Glutamatergic neuron (in vitro differentiated cells): ENCODE results near the gene TACC3. TPM values are rescaled to one million over a fixed set of nuclear protein-coding genes. Genes with fewer than 3 reads are reported as not detected.

Source experiments
- DNase-seq: peaks from one replicate; pipeline ENCODE4 v3.0.0; 2022
- H3K27ac Mint-ChIP-seq: one replicate; pipeline ENCODE4 v1.8.0; 2020; ENCODE audit warnings: mild to moderate bottlenecking, mixed read lengths, inconsistent platforms; ENCODE audit not compliant: unreplicated experiment
- H3K27me3 Mint-ChIP-seq: one replicate; pipeline ENCODE4 v1.8.0; 2020; ENCODE audit warnings: mild to moderate bottlenecking, moderate library complexity, mixed read lengths, inconsistent platforms; ENCODE audit not compliant: unreplicated experiment
- H3K36me3 Mint-ChIP-seq: one replicate; pipeline ENCODE4 v1.8.0; 2020; ENCODE audit warnings: mild to moderate bottlenecking, mixed read lengths, inconsistent platforms; ENCODE audit not compliant: unreplicated experiment
- H3K4me1 Mint-ChIP-seq: one replicate; pipeline ENCODE4 v1.8.0; 2020; ENCODE audit warnings: mild to moderate bottlenecking, low read depth, mixed read lengths, inconsistent platforms; ENCODE audit not compliant: unreplicated experiment
- H3K4me3 Mint-ChIP-seq: one replicate; pipeline ENCODE4 v1.8.0; 2020; ENCODE audit warnings: mild to moderate bottlenecking, mixed read lengths, inconsistent platforms; ENCODE audit not compliant: unreplicated experiment
- H3K9me3 Mint-ChIP-seq: one replicate; pipeline ENCODE4 v1.8.0; 2020; ENCODE audit warnings: mild to moderate bottlenecking, moderate library complexity, mixed read lengths, inconsistent platforms; ENCODE audit not compliant: unreplicated experiment
- total RNA-seq: library from RNA; stranded (reverse); fragmentation: NEBNext Ultra II Directional; extraction: Animal tissue kit (Norgen Biotek cat#: 25700); gene quantifications from one replicate; pipeline ENCODE4 v1.2.1, GENCODE V29; 2021; ENCODE audit not compliant: unreplicated experiment
- TF ChIP-seq, protein P1 (sequence below): fragments of 200-600 bp; sonication (generic); IDR thresholded peaks from one replicate; pipeline ENCODE4 v1.5.0; 2021; ENCODE audit not compliant: partially characterized antibody, unreplicated experiment

Gene TACC3
- total RNA-seq, 1 donor from 2014 or later: 23.0 TPM

DNA sequence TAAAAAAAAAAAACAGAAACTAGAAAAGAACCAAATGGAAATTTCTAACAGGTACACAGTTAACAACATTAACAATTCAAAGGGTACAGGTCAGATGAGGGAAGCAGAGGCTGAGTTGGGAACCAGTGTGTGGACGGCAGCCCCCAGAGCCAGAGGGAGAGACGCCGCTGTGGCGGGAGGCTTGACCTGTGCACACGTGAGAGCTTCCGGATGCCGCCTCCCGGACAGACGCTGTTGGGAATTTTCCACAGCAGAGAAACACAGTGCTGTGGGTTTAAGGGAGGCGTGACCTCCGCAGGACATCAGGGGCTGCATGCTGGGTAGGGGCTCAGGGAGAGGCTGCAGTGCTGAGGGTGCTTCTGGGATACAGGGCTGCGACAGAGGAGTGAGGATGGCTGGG lies 22.2 kb downstream of the TACC3 start:
- no peak overlapping the region for H3K4me3 Mint-ChIP-seq
- peaks cover 5% of the 10 kb centered on the region for H3K36me3 Mint-ChIP-seq
- H3K9me3 Mint-ChIP-seq: peaks cover 9% of the 10 kb centered on the region
- DNase-seq: no peak
- peaks cover 3% of the 10 kb centered on the region for H3K27me3 Mint-ChIP-seq
- H3K27ac Mint-ChIP-seq: peak overlapping the region; percentile 4
- TF ChIP-seq, protein P1, sequence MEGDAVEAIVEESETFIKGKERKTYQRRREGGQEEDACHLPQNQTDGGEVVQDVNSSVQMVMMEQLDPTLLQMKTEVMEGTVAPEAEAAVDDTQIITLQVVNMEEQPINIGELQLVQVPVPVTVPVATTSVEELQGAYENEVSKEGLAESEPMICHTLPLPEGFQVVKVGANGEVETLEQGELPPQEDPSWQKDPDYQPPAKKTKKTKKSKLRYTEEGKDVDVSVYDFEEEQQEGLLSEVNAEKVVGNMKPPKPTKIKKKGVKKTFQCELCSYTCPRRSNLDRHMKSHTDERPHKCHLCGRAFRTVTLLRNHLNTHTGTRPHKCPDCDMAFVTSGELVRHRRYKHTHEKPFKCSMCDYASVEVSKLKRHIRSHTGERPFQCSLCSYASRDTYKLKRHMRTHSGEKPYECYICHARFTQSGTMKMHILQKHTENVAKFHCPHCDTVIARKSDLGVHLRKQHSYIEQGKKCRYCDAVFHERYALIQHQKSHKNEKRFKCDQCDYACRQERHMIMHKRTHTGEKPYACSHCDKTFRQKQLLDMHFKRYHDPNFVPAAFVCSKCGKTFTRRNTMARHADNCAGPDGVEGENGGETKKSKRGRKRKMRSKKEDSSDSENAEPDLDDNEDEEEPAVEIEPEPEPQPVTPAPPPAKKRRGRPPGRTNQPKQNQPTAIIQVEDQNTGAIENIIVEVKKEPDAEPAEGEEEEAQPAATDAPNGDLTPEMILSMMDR: no peak
- peaks cover 11% of the 10 kb centered on the region for H3K4me1 Mint-ChIP-seq

DNA sequence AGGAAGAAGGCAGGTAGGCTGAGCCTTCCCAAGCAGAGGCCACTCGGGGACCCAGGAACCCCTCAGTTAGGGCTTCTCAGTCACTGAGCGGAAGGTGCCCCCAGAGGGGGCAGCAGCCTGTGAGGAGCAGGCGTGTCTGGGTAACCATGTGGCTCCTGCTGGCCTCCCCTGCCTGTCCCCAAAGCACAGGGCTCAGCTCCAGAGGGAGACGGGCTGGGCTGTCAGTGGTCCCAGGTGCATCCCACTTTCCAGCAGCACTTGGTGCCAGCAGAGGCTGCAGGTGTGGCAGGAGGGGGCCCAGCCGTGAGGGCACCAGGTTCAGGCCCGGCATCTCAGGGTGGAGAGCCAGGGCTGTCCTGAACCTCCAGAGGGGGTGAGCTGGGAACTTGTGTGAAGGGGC lies 22.7 kb downstream of the TACC3 start:
- Mint-ChIP-seq H3K9me3 (peaks cover 5% of the 10 kb centered on the region), H3K4me1 (peaks cover 11% of the 10 kb centered on the region), H3K4me3 (no peak overlapping the region), H3K36me3 (peaks cover under 1% of the 10 kb centered on the region), H3K27ac (no peak overlapping the region), H3K27me3 (peaks cover 3% of the 10 kb centered on the region)
- TF ChIP-seq, protein P1: no peak
- DNase-seq: no peak

DNA sequence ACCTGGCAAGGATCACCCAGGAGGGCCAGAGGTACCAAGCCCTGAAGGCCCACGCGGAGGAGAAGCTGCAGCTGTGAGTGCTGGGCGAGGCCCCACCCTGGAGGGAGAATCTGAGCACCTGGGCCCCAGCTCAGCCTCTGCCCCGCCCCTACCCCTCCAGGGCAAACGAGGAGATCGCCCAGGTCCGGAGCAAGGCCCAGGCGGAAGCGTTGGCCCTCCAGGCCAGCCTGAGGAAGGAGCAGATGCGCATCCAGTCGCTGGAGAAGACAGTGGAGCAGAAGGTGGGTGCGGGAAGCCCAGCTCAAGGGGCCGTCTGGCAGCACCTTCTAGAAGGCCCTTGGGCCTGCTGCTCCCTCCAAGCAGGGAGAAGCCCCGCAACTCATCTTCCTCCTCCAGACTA lies 23.2 kb downstream of the TACC3 start:
- Mint-ChIP-seq H3K36me3 (no peaks in the 10 kb centered on the region), H3K27me3 (peaks cover 3% of the 10 kb centered on the region), H3K27ac (no peak overlapping the region), H3K9me3 (peaks cover 5% of the 10 kb centered on the region), H3K4me1 (peaks cover 11% of the 10 kb centered on the region), H3K4me3 (no peak overlapping the region)
- no peak for DNase-seq
- TF ChIP-seq, protein P1: no peak

DNA sequence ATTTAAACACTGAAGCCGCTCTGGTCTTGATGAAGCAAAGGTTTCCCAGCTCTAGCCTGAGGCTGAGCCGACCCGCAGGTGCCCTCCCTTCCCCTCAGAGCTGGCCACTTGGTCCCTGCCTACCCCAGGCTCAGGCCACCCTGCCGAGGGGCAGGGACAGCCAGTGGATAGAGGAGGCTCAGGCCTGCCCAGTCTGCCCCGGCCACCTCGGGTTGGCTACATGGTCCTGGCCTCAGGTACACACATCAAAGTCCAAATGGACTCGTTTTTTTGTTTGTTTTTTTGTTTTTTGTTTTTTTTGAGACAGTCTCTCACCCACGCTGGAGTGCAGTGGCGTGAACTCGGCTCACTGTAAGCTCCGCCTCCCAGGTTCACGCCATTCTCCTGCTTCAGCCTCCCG lies 23.8 kb downstream of the TACC3 start:
- H3K36me3 Mint-ChIP-seq: no peaks in the 10 kb centered on the region
- H3K27ac Mint-ChIP-seq: no peak overlapping the region
- H3K4me3 Mint-ChIP-seq: no peak overlapping the region
- peaks cover 5% of the 10 kb centered on the region for H3K9me3 Mint-ChIP-seq
- H3K27me3 Mint-ChIP-seq: peaks cover 3% of the 10 kb centered on the region
- TF ChIP-seq, protein P1: no peak
- peaks cover 11% of the 10 kb centered on the region for H3K4me1 Mint-ChIP-seq
- no peak for DNase-seq

DNA sequence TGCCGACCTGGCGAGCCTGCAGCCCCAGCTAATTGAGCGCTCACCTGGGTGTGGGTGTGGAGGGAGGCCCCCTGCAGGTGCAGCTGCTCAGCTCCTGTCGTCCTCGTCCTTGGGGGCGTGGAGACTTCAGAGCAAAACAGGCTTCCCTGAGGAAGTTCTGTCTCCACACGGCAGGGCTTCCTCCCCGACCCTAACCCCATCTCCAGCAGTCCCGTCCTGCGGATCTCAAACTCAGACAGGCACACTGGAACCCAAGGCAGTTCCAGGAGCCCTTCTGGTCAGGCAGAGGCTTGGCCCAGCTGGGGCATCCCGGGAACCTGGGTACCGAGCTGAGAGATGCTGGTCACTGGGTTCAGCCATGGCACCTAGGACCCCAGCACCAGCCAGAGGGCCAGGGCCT lies 24.4 kb downstream of the TACC3 start:
- TF ChIP-seq, protein P1: no peak
- no peak overlapping the region for H3K27ac Mint-ChIP-seq
- H3K36me3 Mint-ChIP-seq: no peaks in the 10 kb centered on the region
- H3K4me3 Mint-ChIP-seq: no peak overlapping the region
- peaks cover 3% of the 10 kb centered on the region for H3K9me3 Mint-ChIP-seq
- H3K27me3 Mint-ChIP-seq: peaks cover 3% of the 10 kb centered on the region
- no peak for DNase-seq
- H3K4me1 Mint-ChIP-seq: peaks cover 11% of the 10 kb centered on the region
